ENCODE results near the gene GATA2. TPM values are rescaled to one million over a fixed set of nuclear protein-coding genes. Genes with fewer than 3 reads are reported as not detected.

The GATA2 gene
- total and polyA plus RNA-seq, 12 donors, result 6.8 to 29.8 (median 12.6) TPM

DNA sequence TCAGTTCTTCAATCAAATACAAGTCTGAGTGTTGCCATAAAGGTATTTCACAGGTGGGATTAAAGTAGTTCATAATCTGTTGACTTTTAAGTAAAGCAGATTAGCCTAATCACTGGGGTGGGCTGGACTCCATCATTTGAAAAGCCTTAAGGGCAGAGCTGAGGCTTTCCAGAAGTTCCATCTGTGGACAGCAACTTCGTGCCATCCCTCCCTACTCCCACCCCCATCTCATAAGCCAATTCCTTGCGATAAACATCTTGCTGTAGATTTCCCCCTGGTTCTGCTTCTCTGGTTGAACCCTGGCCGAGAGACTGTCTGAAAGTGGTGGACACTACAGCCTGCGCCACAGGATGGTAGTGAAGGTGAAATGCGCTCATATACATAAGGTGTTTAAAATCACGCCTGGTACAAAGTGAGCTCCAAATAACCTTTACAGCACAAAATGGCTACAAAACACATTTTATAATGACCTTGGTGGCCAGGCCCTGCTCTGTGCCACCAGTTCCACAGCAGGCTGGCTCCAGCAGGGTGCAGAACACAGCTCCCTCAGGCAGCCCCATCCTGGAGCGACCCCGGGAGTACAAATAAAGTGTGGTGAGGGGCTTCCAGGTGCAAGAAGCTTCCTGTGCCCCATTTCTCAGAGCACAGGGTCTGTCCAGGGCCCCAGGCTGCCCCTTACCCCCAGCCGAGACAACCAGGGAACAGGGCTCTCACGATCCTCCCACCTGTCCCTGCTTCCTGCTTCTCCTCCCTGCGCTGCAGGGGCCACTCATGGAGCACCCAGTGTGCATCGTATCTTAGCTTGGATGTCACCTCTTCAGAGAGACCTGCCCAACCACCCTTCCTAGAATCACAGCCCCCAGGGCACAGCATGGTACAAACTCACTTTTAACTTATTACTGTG lies 25.8 kb upstream of the GATA2 start:
- TF ChIP-seq, protein P1, sequence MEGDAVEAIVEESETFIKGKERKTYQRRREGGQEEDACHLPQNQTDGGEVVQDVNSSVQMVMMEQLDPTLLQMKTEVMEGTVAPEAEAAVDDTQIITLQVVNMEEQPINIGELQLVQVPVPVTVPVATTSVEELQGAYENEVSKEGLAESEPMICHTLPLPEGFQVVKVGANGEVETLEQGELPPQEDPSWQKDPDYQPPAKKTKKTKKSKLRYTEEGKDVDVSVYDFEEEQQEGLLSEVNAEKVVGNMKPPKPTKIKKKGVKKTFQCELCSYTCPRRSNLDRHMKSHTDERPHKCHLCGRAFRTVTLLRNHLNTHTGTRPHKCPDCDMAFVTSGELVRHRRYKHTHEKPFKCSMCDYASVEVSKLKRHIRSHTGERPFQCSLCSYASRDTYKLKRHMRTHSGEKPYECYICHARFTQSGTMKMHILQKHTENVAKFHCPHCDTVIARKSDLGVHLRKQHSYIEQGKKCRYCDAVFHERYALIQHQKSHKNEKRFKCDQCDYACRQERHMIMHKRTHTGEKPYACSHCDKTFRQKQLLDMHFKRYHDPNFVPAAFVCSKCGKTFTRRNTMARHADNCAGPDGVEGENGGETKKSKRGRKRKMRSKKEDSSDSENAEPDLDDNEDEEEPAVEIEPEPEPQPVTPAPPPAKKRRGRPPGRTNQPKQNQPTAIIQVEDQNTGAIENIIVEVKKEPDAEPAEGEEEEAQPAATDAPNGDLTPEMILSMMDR (IDR thresholded peaks at IDR 0.05), result no peak
- ATAC-seq (no peak), DNase-seq (no peak)
- peaks cover 0 to 6% (median 0%) of the 10 kb centered on the region in 9 donors for H3K4me1 ChIP-seq
- intact Hi-C loops (cut with DNase I), result no loop called here
- H3K36me3 ChIP-seq, result no peaks in the 10 kb centered on the region
- no peak overlapping the region for H3K4me3 ChIP-seq
- peaks cover 0 to 12% (median 6%) of the 10 kb centered on the region in 7 donors for H3K27me3 ChIP-seq
- H3K9me3 ChIP-seq, result peaks cover 0 to 19% (median 7%) of the 10 kb centered on the region in 11 donors
- 74 to 75% methylated on average over 12 of the region's 12 CpGs for WGBS, 2 donors
- no peak overlapping the region for H3K27ac ChIP-seq

DNA sequence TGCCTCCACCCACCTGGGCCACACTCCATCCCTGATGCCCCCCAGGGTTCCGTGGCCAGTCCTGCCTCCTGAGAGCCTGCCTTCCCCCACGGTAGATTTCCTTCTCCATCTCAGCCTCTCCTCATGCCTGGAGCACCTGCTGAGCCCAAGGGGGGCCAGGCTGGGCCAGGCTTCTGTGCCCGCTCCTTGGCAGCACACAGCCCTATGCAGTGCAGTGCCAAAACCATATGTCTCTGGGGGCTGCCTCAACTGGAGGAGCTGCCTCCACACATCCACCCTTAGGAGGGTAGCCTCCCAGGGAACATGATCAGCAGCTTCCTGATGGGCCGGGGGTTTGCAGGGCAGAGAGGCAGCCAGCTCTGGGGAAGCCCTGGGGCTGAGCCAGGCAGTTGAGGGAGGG lies 24.6 kb upstream of the GATA2 start:
- intact Hi-C loops (cut with DNase I), result no loop called here
- peaks cover 0 to 29% (median 7%) of the 10 kb centered on the region in 11 donors for H3K9me3 ChIP-seq
- DNase-seq (no peak), ATAC-seq (no peak)
- no peaks in the 10 kb centered on the region for H3K36me3 ChIP-seq
- no peak overlapping the region for H3K27ac ChIP-seq
- TF ChIP-seq, protein P1 (IDR thresholded peaks at IDR 0.05), result no peak
- H3K4me1 ChIP-seq, result no peaks in the 10 kb centered on the region
- H3K4me3 ChIP-seq, result no peak overlapping the region
- 76 to 82% methylated on average over 4 of the region's 4 CpGs for WGBS, 2 donors
- H3K27me3 ChIP-seq, result peaks cover 0 to 12% (median 3%) of the 10 kb centered on the region in 7 donors

DNA sequence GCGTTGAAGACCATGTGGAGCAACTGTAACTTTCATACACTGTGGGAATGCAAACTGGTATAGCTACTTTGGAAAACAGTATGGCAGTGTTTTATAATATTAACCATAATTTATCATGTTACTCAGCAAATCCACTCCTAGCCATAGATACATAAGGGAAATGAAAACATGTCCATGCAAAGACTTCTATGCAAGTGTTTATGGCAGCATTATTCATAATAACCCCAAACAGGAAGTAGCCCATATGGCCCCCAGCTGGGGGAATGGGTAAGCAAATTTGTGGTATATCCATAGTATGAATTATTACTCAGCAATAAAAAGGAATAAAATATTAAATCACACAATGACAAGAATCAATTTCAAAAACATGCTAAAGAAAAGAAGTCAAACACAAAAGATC lies 23.0 kb upstream of the GATA2 start:
- TF ChIP-seq, protein P1 (IDR thresholded peaks at IDR 0.05), result no peak
- WGBS, 2 donors, result 89 to 90% methylated on average over 1 of the region's 1 CpG
- ATAC-seq, result no peak
- H3K9me3 ChIP-seq, result peaks cover 0 to 29% (median 7%) of the 10 kb centered on the region in 11 donors
- no peak overlapping the region for H3K27ac ChIP-seq
- no peak overlapping the region for H3K4me3 ChIP-seq
- DNase-seq, result no peak
- peaks cover 0 to 12% (median 3%) of the 10 kb centered on the region in 7 donors for H3K27me3 ChIP-seq
- H3K36me3 ChIP-seq, result no peaks in the 10 kb centered on the region
- no peaks in the 10 kb centered on the region for H3K4me1 ChIP-seq
- intact Hi-C loops (cut with DNase I), result no loop called here

DNA sequence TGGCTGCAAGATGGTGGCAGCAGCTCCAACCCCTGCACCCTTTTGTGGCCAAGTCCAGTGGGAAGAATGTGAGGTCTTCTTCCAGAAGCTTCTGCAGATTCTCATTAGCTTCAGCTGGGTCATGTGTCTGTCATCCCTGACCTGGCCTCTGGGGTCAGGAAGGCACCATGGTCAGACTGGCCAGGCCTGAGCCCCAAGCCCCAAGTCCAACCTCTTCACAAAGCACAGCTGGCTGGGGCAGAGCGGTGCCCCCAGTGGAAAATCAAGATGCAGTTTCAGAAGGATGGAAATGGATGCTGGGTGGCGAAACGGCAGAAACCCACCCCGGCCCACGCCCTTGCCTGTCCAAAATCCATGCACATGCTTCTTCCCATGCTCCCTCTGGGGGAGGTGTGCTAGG lies 15.9 kb upstream of the GATA2 start:
- H3K27ac ChIP-seq, result no peak overlapping the region
- H3K9me3 ChIP-seq, result peaks cover 0 to 10% (median 0%) of the 10 kb centered on the region in 11 donors
- no peaks in the 10 kb centered on the region for H3K36me3 ChIP-seq
- WGBS, 2 donors, result 85 to 89% methylated on average over 5 of the region's 5 CpGs
- intact Hi-C loops (cut with DNase I), result loop anchor here in 1 of 10 donors (10.0 kb wide), 1 partner anchor 414 kb away; no protein-coding TSS in a partner anchor
- ATAC-seq, result no peak
- TF ChIP-seq, protein P1 (IDR thresholded peaks at IDR 0.05), result no peak
- H3K27me3 ChIP-seq, result peaks cover 0 to 9% (median 3%) of the 10 kb centered on the region in 7 donors
- H3K4me1 ChIP-seq, result no peaks in the 10 kb centered on the region
- H3K4me3 ChIP-seq, result no peak overlapping the region
- no peak for DNase-seq
